ENCODE data around the gene GCGR.

GCGR gene

GRCh38 chr17:81803728-81804558 lies at the start of gene GCGR:
Gene GCGR, plus strand, starts transcription at chr17:81804150. Its CDS starts 4,869 bp downstream, at chr17:81809019.
- no peak for DNase-seq

DNA sequence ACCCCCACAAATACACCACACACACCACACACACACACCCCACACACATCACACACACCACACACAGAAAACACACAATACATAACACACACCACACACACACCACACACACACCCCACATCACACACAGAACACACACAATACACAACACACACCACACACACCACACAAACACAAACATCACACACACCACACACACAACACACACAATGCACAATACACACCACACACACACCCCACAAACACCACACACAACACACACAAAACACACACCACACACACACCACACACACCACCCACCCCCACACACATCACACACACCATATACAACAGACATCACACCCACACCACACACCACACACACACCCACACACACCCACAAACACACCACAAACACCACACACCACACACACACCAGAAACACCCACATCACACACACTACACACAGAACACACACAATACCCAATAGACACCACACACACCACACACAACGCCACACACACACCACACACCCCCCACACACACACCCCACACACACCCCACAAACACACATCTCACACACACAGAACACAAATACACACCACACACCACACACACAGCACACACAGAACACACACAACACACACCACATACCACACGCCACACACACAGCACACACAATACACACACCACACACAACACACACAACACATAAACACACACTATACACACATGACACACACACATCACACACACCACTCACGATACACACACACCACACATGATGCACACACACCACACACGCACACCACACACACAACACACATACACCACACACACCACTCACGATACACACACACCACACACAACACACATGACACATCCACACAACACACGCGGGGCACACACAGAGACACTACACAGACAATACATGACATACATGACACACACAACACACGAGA lies 11.0 kb upstream of the GCGR start:
- no peak for DNase-seq

- no peak for DNase-seq
Observed at GRCh38 chr17:81794074-81794476, 9.9 kb upstream of the GCGR start.

DNA sequence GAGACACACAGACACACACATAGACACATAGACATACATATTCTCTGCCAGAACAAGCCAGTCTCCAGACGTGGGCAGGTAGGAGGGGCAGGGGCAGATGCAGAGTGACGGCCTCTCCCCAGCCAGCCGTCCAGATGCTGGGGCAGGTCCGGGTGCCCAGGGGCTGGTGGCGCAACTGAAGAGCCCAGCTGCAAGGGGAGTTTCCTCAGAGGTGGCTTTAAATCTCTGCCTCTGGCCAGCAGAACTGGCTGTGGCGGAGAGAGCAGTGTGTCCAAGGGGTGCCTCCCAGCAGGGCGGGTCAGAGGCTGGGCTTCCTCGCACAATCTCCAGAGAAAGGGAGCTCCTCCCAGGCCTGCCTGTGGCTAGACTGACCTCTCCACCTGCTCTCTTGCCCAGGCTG lies 9.4 kb upstream of the GCGR start:
- DNase-seq = no peak

GRCh38 chr17:81801327-81801726 lies 2.6 kb upstream of the GCGR start:
- DNase-seq = no peak

DNA sequence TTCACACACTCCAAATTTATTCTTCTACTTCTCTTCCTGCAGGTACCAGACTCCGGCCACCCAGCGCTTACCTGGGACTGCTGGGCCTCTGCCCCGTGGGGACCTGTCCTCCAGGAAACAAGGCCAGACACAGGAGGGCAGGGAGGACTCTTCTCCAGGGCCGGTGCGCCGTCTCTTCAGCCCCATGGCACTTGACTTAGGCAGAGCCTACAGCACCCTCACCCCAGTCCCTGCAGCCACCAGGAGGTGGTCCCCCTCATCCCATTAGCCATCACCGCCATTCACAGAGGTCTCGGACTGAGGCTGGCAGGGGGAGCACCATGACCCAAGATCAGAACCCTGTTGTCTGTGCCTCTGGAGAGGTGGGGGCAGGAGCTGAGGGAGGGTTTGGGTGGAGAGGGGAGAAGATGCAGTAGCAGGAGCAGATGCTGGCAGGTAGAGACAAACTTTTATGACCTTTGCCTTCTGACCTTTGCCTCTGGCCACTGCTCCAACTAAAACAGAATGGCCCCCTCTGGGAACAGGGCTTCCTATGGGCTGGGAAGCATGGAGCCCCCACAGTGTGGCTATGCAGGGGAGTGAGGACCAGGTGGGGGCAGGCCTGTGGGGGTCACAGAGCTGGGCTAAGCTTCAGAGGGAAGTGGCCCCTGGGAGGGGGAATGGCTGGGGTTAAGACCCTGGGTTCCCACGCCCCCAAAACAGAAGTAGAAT lies 1.7 kb upstream of the GCGR start:
- DNase-seq = no peak

- no peak for DNase-seq
Observed at GRCh38 chr17:81802856-81803643, 900 bp upstream of the GCGR start.

DNA sequence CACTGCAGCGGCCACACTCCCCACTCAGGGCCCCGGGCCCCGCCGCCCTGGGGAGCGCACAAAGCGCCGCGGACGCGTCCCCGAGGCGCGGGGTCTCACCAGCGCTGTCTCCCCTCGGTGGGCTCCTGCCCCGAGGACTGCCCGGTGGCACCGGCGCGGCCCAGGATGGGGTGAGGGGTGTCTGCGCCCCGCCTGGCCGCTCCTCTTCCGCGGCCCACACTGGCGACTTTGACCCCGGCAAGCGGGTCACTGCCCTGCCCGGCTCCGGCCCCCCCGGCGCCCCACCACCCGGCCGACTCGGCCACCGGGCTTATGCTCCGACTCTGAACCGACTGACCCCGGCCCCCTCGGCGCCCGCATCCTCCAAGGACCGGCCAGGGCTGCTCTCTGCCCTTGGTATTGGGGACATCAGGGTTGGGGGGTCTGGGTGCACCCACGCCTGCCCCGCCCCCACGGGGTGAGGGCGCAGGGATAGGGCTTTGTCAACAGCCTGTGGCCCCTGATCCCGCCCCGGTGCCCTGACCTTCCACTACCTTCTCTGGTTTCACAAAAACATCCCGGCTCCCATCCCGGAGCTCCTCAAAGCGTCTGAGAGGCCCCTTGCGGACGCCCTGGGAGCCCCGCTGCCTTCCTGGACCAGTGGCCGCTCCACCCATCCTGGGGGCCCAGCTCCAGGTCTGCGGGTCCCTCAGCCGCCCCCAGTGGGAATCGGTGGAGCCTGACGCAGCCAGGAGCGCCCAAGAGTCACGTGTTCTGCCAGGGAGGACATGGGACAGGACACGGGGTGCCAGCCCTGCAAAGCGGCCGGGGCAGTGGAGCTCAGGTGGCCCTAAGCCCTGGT lies 829 bp downstream of the GCGR start:
- DNase-seq = no peak

DNA sequence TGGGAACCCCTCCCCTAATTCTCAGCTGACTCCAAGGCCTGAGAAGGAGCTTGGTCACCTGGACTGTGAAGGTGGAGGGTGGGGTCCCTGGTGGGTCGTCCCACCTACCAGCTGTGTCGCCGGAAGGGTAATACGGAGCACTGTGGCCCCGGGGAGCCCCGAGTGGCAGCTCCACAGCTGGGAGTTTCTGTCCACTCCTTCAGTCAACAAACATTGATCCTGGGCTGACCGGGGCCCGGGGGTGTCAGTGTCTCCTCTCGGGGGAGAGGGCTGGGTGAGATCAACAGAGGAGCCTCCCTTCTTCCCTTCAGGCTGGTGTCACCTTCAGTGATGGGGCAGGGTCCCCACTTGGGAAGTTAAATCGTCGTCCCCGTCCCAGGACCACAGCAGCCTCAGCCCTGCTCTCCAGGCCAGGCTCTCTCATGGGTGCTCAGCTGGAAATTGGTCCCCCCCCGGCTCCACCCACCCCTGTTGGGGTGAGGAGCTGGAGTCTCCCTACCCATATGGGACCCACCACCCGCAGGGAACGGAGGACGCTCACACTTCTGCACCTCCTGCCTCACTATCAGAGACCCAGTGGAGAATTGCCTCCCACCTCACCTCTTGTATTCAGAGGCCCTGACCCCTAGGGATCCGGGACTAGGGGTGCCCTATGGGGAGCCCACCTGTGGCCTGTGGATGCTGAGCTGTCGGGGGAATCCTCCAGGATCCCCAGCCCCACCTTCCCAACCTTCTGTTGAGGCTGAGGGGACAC lies 1.9 kb downstream of the GCGR start:
- DNase-seq = no peak

DNA sequence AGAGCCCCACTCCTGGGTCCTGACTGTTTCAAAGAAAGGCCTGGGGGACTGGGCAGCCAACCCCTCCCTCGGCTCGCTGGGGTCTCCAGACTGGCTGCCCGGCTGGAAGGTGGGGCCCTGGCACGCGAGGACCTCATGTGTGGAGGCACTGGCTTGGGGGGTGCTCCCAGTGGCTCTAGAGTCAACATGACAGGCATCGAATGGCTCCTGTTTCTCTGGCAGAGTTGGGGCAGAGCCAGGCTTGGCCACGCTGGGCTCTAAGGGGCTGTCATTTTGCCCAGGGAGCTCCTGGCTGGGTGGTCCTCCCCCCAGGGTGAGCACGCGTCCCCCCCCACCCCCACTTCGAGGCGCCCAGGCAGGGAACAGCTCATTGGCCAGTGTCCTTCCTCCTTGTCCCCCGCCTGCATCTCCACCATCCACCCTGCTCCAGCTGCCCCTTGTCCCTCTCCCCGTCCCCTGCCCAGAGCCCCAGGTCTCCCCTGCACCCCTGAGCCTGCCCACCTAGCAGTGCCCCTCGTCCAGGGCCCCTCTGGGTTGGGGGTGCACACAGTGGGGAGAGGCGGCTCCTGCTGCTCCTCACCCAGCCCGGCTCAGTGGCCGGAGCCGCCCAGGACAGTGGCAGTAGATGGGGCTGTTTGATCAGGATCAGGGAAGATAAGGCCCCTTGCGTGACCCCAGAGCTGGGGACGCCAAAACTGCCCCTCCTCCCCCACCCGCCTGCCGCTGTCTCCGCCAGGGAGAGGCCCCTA lies 2.7 kb downstream of the GCGR start:
- DNase-seq = no peak

GRCh38 chr17:81807210-81807719 lies 3.3 kb downstream of the GCGR start:
- DNase-seq = no peak

- DNase-seq = no peak
Observed at GRCh38 chr17:81807839-81808238, 3.9 kb downstream of the GCGR start.

- no peak for DNase-seq
Observed at GRCh38 chr17:81808778-81809555, 5.0 kb downstream of the GCGR start.

GRCh38 chr17:81809556-81809998 lies 5.6 kb downstream of the GCGR start:
- no peak for DNase-seq

DNA sequence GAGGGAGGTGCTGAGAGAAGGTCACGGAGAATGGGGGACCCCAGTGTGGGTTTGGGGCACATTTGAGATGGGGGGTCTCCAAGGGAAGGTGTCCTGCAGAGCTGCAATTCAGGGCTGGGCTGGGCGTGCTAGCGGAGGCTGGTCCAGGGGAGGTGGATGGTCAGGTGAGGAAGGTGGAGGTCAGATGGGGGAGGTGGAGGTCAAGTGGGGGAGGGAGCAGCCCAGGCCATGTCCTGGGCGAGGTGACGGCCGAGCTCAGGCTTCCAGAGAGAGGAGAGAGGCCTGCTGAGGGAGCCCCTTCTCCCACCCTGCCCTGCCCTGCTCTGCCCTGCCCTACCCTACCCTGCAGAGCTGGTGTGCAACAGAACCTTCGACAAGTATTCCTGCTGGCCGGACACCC lies 6.5 kb downstream of the GCGR start:
- DNase-seq = no peak

- no peak for DNase-seq
Observed at GRCh38 chr17:81810892-81811704, 7.1 kb downstream of the GCGR start.

DNA sequence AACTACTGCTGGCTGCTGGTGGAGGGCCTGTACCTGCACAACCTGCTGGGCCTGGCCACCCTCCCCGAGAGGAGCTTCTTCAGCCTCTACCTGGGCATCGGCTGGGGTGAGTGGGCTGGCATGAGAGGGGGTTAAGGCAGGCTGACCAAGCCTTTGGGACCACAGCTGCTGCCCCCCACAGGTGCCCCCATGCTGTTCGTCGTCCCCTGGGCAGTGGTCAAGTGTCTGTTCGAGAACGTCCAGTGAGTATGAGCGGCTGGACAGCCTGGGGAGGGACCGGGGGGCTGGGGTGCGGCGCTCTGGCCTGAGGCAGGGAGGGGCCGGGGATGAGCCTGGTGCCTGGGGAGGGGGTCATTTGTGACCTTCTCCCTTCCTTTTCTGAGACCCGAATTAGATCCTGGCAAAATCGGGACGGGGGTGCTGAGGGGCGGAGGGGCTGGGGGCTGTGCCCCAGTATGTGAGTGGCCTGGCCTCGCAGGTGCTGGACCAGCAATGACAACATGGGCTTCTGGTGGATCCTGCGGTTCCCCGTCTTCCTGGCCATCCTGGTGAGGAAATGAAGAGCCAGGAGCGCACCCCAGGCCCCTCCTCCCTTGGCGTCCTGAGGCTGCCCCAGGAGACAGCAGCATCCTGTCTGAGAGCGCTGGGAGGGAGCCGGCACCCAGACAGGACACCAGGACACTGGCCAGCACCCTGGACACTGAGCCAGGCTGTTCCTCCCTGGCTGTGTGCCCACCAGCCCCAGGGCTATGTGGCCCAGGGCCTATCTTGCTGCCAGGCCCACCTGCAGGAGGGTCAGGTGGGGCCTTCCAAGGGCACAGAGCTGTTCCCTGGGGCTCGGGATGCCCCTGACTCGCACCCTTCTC lies 8.0 kb downstream of the GCGR start:
- DNase-seq = no peak
